ENCODE measurements around the gene VAPB. TPM values are rescaled to one million over a fixed set of nuclear protein-coding genes. Genes with fewer than 3 reads are reported as not detected.

Gene VAPB
- total RNA-seq, 1 experiment from 2014 or later: 65.1 TPM

DNA sequence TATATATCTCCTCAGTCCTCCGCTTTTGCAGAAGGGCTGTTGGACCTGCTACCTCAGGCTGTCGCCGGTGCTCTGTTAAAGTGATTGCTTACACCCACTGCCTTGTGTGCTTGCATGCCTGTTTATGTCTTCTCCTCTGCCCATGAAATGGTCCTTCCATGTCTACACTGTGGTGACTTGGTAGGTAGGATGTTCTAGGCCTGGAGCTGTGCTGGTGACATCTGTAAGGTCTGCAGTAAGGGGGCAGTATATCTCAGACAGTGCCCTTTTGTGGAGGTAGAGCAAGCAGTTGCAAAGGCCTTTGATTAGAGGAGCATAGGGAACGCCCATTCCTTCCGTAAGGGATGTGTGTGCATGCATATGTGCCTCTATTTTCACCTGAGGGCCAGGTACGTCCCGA is 40.3 kb downstream of the VAPB start:
- Histone ChIP-seq H2AFZ (ENCODE audit: low read length) (no peak overlapping the region), H4K91ac (ENCODE audit: insufficient read length, low read depth, low read length) (no peak overlapping the region), H3K79me1 (ENCODE audit: insufficient read depth, low read depth, low read length, poor library complexity, severe bottlenecking) (peaks cover 3% of the 10 kb centered on the region), H3K79me2 (ENCODE audit: insufficient read depth, low read length) (peaks cover 12% of the 10 kb centered on the region; the same call in 1 of the 2 replicates), H3K4me1 (ENCODE audit: insufficient read depth, low read length) (peaks cover 6% of the 10 kb centered on the region; the same call in 1 of the 2 replicates), H3T11ph (ENCODE audit: low read length) (no peak overlapping the region), H2BK120ac (ENCODE audit: low read depth, low read length, poor library complexity, severe bottlenecking) (no peak overlapping the region), H2BK15ac (ENCODE audit: low read depth, low read length) (no peak overlapping the region), H4K8ac (replicated peaks; ENCODE audit: insufficient read length, low read depth, low read length) (no peak overlapping the region), H3K4me2 (ENCODE audit: insufficient read depth, insufficient read length, low read length) (no peak overlapping the region), H3K56ac (ENCODE audit: insufficient read length, low read depth, low read length) (no peak overlapping the region), H2BK5ac (ENCODE audit: insufficient read length, low read length) (no peak overlapping the region), H3K27me3 (ENCODE audit: insufficient read depth, low read length) (no peaks in the 10 kb centered on the region), H3K23me2 (ENCODE audit: insufficient read length, low read depth, low read length, poor library complexity, severe bottlenecking) (no peaks in the 10 kb centered on the region), H4K5ac (ENCODE audit: insufficient read length, low read depth, low read length) (no peak overlapping the region), H3K9me3 (ENCODE audit: control insufficient read depth, low read depth, low read length) (no peaks in the 10 kb centered on the region), H3K27ac (ENCODE audit: insufficient read length, low read depth, low read length) (no peak overlapping the region), H3K14ac (ENCODE audit: insufficient read depth, low read length) (no peak overlapping the region), H3K9ac (ENCODE audit: extremely low read depth, insufficient read length, low read length) (no peak overlapping the region), H2BK12ac (ENCODE audit: insufficient read length, low read depth, low read length) (no peak overlapping the region), H2AK5ac (ENCODE audit: insufficient read length, low read length) (no peak overlapping the region), H3K18ac (ENCODE audit: insufficient read length, low read depth, low read length) (no peak overlapping the region), H2BK20ac (ENCODE audit: low read depth, low read length, poor library complexity, severe bottlenecking) (no peak overlapping the region), H4K20me1 (ENCODE audit: control insufficient read depth, insufficient read depth, insufficient read length) (no peaks in the 10 kb centered on the region), H3K23ac (ENCODE audit: insufficient read length, low read depth, low read length) (no peak overlapping the region), H3K4ac (ENCODE audit: low read depth, low read length) (no peak overlapping the region)
- TF ChIP-seq, protein P1, sequence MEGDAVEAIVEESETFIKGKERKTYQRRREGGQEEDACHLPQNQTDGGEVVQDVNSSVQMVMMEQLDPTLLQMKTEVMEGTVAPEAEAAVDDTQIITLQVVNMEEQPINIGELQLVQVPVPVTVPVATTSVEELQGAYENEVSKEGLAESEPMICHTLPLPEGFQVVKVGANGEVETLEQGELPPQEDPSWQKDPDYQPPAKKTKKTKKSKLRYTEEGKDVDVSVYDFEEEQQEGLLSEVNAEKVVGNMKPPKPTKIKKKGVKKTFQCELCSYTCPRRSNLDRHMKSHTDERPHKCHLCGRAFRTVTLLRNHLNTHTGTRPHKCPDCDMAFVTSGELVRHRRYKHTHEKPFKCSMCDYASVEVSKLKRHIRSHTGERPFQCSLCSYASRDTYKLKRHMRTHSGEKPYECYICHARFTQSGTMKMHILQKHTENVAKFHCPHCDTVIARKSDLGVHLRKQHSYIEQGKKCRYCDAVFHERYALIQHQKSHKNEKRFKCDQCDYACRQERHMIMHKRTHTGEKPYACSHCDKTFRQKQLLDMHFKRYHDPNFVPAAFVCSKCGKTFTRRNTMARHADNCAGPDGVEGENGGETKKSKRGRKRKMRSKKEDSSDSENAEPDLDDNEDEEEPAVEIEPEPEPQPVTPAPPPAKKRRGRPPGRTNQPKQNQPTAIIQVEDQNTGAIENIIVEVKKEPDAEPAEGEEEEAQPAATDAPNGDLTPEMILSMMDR (conservative IDR thresholded peaks at IDR 0.05): peak; percentile 37; the same call in 2 of the 3 replicates
- no peak overlapping the region for H3K27ac Mint-ChIP-seq
- peaks cover 15 to 22% (median 18%) of the 10 kb centered on the region in 3 experiments for H3K36me3 Mint-ChIP-seq (ENCODE audit: insufficient read depth in 1 of 3, low read depth in 3 of 3)
- H3K9me3 Mint-ChIP-seq: peaks cover 0 to 5% of the 10 kb centered on the region in 2 experiments; a peak in 3 of 5 replicates
- no peak overlapping the region for H3K4me3 Mint-ChIP-seq
- WGBS (ENCODE audit: extremely low coverage, insufficient read length, low lambda C conversion rate): no CpG with 5 or more reads among the region's 7 CpGs
- DNase-seq: no peak
- no peaks in the 10 kb centered on the region for H3K27me3 Mint-ChIP-seq (ENCODE audit: low read depth)
- H3K4me1 Mint-ChIP-seq: peaks cover 28 to 31% of the 10 kb centered on the region in 2 experiments
